SK-N-MC (cell line): ENCODE data around the gene DCUN1D5.

ENCODE experiments used
- FOXP2 ChIP-seq: optimal IDR thresholded peaks from 2 replicates; pipeline ENCODE3; 2011; ENCODE audit warnings: mild to moderate bottlenecking, moderate library complexity; ENCODE audit not compliant: insufficient read depth; ENCODE audit errors: extremely low read length, control extremely low read depth
- POLR2AphosphoS5 ChIP-seq: IDR thresholded peaks from 2 replicates; pipeline ENCODE4 v1.6.1; 2012; ENCODE audit warnings: mild to moderate bottlenecking, low read depth, low read length, borderline replicate concordance

- TF ChIP-seq FOXP2 (no peak), POLR2AphosphoS5 (no peak; the same call in 1 of the 2 replicates)
Observed at GRCh38 chr11:103035791-103036434, 56.0 kb downstream of the DCUN1D5 start.
